ENCODE results near the gene CADPS2.

DNA sequence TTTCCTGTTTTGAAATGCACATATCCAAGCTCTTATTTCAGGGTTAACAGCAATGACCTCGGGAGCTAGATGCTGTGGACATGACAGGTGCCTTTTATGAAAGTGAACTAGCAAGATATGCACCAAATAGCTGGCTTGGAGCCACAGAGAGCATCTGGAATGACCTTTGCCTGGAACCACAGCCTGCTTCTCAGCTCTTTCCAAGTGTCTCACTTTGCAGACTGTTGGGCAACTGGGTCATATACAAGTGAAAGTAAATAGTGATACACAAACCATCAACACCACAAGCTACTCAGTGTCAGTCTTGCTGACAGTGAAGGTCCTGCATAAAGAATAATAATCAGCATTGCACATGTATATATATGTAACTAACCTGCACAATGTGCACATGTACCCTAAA lies 370.9 kb downstream of the CADPS2 start:
- no peak for TF ChIP-seq POLR2AphosphoS5 (IDR thresholded peaks at IDR 0.05; ENCODE audit: insufficient read depth, low read depth, low read length)
- TF ChIP-seq FOS (IDR thresholded peaks at IDR 0.05; ENCODE audit: borderline replicate concordance, insufficient read depth, low read length): no peak
